GM23338 (cell line): ENCODE results near the gene CHRDL2.

ENCODE experiments used
- CREB1 ChIP-seq: fragments of 250-450 bp; sonication (Bioruptor Pico); IDR thresholded peaks from 2 replicates; pipeline ENCODE4 v1.5.0; 2020; ENCODE audit warnings: low read depth, mild to moderate bottlenecking, moderate library complexity
- EZH2phosphoT487 ChIP-seq: fragments of 200-600 bp; sonication (generic); IDR thresholded peaks from one replicate; pipeline ENCODE4 v1.8.1; 2018; ENCODE audit warnings: antibody characterized with exemption; ENCODE audit not compliant: unreplicated experiment
- JUNB ChIP-seq: IDR thresholded peaks from one replicate; pipeline ENCODE4 v1.6.1; 2016; ENCODE audit warnings: antibody characterized with exemption; ENCODE audit not compliant: unreplicated experiment
- POLR2AphosphoS5 ChIP-seq: IDR thresholded peaks from 2 replicates; pipeline ENCODE4 v1.6.1; 2016; ENCODE audit warnings: antibody characterized with exemption, low read depth
- STAT1 ChIP-seq: IDR thresholded peaks from one replicate; pipeline ENCODE4 v1.6.1; 2016; ENCODE audit warnings: antibody characterized with exemption; ENCODE audit not compliant: unreplicated experiment
- TF ChIP-seq, protein P1 (sequence below), 2 experiments: fragments of 200-600 bp in 1 of 2; sonication (generic) in 1 of 2; conservative IDR thresholded peaks; 2 replicates each; pipeline versions ENCODE4 v1.5.1 to v1.6.1; 2016 to 2017; ENCODE audit warnings: antibody characterized with exemption in 2 of 2, low read depth in 2 of 2, mild to moderate bottlenecking in 2 of 2, moderate library complexity in 1 of 2

GRCh38 chr11:74679513-74679865 lies 51.7 kb downstream of the CHRDL2 start:
- TF ChIP-seq STAT1 (no peak), EZH2phosphoT487 (no peak), POLR2AphosphoS5 (no peak), JUNB (no peak), CREB1 (CRISPR knock-in tag) (no peak)
- TF ChIP-seq, protein P1, sequence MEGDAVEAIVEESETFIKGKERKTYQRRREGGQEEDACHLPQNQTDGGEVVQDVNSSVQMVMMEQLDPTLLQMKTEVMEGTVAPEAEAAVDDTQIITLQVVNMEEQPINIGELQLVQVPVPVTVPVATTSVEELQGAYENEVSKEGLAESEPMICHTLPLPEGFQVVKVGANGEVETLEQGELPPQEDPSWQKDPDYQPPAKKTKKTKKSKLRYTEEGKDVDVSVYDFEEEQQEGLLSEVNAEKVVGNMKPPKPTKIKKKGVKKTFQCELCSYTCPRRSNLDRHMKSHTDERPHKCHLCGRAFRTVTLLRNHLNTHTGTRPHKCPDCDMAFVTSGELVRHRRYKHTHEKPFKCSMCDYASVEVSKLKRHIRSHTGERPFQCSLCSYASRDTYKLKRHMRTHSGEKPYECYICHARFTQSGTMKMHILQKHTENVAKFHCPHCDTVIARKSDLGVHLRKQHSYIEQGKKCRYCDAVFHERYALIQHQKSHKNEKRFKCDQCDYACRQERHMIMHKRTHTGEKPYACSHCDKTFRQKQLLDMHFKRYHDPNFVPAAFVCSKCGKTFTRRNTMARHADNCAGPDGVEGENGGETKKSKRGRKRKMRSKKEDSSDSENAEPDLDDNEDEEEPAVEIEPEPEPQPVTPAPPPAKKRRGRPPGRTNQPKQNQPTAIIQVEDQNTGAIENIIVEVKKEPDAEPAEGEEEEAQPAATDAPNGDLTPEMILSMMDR (conservative IDR thresholded peaks at IDR 0.05; ENCODE audit: low read depth in 2 of 2), result no peak
